ENCODE measurements around the gene NFE2L2.
"Not testable (repeated sequence)": the region's sequence is repeated elsewhere in the genome, so short reads cannot be mapped to it uniquely, and the experiment has no call there.

The NFE2L2 gene

GRCh38 chr2:177239053-177239452, 25.5 kb downstream of the NFE2L2 start:
- no peak for DNase-seq (ENCODE audit: low read depth in 1 of 2, low spot score in 1 of 2)

DNA sequence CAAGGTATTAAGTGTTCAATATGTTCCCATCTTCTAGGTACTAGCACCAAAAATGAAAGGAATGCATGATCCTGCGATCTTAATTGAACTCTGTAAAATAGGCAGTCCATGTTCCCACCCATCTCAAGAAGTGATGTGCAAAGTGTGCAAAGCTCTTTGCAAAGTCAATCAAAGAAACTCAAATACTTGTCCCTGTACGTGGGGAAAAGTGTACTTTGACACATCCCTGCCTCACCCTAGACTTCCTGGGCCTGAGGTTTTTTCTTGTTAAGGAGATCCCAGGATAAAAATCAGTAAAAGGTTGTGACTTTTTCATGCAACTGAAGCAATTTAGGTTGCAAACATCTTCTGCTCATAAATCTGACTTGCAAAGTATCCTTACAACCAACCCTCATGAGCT, 26.6 kb downstream of the NFE2L2 start:
- DNase-seq (ENCODE audit: low read depth in 1 of 2, low spot score in 1 of 2), result no peak

GRCh38 chr2:177235855-177236437, 28.6 kb downstream of the NFE2L2 start:
- no peak for DNase-seq (ENCODE audit: low read depth in 1 of 2, low spot score in 1 of 2)

DNA sequence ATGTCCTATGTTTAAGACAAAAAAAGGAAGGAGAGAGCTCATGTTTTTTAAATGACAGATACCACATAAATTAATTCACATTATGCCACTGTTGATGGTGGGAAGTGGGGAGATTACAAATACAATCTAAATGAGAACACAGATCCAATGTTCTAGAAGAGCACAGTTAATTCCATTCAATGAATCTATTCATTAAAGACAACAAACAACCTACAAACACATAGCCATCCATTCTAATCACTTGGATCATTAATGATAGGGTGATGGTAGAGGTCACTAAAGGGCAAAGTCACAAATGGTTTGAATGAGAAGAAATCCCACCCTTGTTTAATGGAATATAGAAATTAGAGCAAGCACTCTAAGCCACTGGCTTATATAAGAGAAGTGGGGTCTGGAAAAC, 30.3 kb downstream of the NFE2L2 start:
- DNase-seq (ENCODE audit: low read depth in 1 of 2, low spot score in 1 of 2), result no peak

GRCh38 chr2:177232098-177232704, 32.3 kb downstream of the NFE2L2 start:
- DNase-seq (ENCODE audit: low read depth in 1 of 2, low spot score in 1 of 2), result no peak

DNA sequence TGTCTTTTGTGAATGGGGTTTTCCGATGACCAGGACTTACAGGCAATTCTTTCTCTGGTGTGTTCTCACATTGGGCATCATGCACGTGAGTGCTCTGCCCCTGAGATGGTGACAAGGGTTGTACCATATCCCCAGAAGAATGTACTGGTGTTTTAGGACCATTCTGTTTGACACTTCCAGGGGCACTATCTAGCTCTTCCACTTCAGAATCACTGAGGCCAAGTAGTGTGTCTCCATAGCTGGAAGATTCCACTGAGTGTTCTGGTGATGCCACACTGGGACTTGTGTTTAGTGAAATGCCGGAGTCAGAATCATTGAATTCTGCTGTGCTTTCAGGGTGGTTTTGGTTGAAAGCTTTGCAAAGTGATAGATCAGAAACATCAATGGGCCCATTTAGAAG, 33.3 kb downstream of the NFE2L2 start:
- DNase-seq (ENCODE audit: low read depth in 1 of 2, low spot score in 1 of 2), result no peak

GRCh38 chr2:177229442-177230242, 34.9 kb downstream of the NFE2L2 start:
- DNase-seq (ENCODE audit: low read depth in 1 of 2, low spot score in 1 of 2), result no peak

- no peak for DNase-seq (ENCODE audit: low read depth in 1 of 2, low spot score in 1 of 2)
Observed at GRCh38 chr2:177225965-177226360, 38.6 kb downstream of the NFE2L2 start.

GRCh38 chr2:177223436-177223835, 41.1 kb downstream of the NFE2L2 start:
- DNase-seq (ENCODE audit: low read depth in 1 of 2, low spot score in 1 of 2), result not testable (repeated sequence)

DNA sequence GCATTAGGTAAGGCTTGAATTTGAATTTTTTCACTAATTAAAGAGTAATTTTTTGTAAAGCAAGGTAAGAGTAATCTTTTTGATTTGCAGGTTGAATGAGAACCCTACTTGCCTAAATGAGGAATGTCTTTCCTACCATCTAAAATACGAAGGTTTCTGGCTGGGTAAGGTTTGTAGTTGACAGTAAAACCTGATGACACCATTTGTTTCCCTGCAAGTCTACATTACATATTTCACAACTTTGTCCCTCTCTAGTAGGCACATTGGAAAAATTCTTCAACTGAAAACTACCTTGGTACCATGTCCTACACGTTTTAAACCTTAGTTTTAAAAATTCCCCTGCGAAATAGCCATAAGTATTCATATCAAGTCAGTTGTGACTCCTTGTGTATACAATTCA, 42.6 kb downstream of the NFE2L2 start:
- DNase-seq (ENCODE audit: low read depth in 1 of 2, low spot score in 1 of 2), result no peak

DNA sequence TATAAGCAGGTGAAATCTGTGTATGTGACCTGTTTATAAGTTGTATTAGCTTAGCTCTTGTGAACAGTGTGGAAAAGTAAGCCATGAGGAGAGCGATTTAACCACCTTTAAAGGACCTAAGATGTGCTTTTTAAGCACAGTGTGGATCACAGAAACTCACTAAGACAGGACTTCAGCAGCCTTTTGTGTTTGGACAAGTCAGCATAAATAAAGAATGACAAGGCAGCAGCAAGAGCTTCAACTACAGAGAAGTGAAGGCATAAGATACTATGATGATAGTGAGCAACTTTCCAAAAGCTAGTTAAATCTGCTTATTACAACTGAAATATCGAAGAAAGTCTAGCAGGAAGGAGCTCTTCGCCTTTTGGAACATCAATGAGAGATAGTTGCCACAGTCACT, 43.0 kb downstream of the NFE2L2 start:
- DNase-seq (ENCODE audit: low read depth in 1 of 2, low spot score in 1 of 2), result no peak

GRCh38 chr2:177219787-177220186, 44.7 kb downstream of the NFE2L2 start:
- not testable (repeated sequence) for DNase-seq (ENCODE audit: low read depth in 1 of 2, low spot score in 1 of 2)

GRCh38 chr2:177217247-177217843, 47.2 kb downstream of the NFE2L2 start:
- DNase-seq (ENCODE audit: low read depth in 1 of 2, low spot score in 1 of 2), result no peak

- DNase-seq (ENCODE audit: low read depth in 1 of 2, low spot score in 1 of 2), result peak; percentile 79 to 84
Observed at GRCh38 chr2:177212891-177213856, 51.4 kb downstream of the NFE2L2 start.

DNA sequence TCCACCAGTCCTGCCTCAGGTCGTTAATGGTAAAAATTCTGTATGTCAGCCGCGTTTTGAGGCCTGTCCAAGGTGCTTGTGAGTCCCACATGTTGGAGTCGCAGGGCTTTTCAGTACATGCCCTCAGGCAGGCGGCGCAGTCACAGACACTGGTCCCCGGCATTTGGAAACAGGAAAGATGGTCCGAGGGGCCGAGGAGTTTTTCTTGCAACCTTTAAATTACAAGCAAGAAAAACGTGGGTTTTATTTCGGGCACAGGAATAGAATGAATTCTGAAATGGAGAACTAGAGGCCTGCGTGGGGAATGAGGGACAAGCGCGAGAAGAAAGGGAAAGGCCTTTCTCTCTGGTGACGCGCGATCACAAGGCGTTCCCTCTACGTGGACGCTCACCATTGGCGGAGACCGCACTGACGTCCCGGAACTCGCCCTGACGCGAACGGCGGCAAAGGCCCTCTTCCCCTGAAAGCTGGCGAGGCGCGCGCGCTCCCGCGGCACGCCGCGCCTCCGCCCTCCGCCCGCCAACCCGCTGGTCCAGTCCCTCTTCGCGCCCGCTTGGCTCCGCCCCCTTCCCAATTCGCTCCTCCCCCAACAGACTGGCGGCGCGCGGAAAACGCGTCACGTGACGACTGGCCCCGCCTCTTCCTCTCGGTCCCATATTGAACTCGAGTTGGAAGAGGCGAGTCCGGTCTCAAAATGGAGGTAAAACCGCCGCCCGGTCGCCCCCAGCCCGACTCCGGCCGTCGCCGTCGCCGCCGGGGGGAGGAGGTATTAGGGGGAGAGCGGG, 52.2 kb downstream of the NFE2L2 start, which contains the start of gene HNRNPA3:
HNRNPA3 (plus strand) TSS at position 689 of the 785 bp plus-strand sequence; CDS start at position 695, 6 bp downstream.
- peak; percentile 99 to 100 for DNase-seq (ENCODE audit: low read depth in 1 of 2, low spot score in 1 of 2)

GRCh38 chr2:177211576-177212105, 52.9 kb downstream of the NFE2L2 start:
- DNase-seq (ENCODE audit: low read depth in 1 of 2, low spot score in 1 of 2), result no peak

DNA sequence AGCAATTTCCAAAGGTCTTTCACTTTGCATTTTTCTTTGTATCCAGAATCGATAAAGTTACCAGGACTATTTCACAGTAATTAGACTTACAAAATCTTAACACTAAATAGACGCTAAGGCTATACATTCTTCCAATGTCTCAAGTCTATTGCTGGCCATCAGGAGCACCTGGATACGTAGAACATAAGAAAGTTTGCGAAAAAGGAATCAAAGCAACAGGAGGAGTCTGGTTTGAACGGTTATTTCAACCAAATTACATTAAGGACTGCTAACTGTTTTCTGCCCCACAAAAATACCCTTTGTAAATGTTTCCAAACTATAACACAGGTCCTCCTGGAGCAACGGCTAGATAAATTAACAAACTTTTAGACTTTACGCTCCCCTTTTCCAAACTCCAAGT, 53.4 kb downstream of the NFE2L2 start:
- DNase-seq (ENCODE audit: low read depth in 1 of 2, low spot score in 1 of 2), result no peak

DNA sequence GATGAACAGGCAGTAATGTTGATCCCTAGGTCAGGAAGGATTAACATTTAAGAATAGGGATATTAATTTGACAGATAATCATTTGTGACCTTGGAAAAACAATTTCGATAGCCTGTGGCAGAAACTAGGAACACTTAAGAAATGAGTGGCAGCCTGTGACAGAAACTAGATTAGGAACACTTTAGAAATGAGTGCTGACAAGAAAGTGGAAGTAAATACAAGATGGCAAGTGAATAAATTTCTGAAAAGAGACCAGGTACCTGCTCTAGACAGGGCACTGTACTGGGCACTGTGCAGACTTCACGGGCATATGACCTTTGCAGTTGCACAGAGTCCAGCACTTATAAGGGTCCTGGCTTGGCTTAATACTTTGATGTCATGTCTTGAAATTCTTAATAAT, 57.4 kb downstream of the NFE2L2 start:
- no peak for DNase-seq (ENCODE audit: low read depth in 1 of 2, low spot score in 1 of 2)

GRCh38 chr2:177204417-177204816, 60.1 kb downstream of the NFE2L2 start:
- DNase-seq (ENCODE audit: low read depth in 1 of 2, low spot score in 1 of 2), result no peak

- DNase-seq (ENCODE audit: low read depth in 1 of 2, low spot score in 1 of 2), result no peak
Observed at GRCh38 chr2:177201919-177202346, 62.6 kb downstream of the NFE2L2 start.
